Heart right ventricle (tissue), 16 donors: ENCODE measurements around the gene TAF1B. TPM values are rescaled to one million over a fixed set of nuclear protein-coding genes. Genes with fewer than 3 reads are reported as not detected.

Experiments
- ATAC-seq, 8 donors: fragments of 200-7000 bp; cut with Tn5 transposase; one replicate each; pipeline ENCODE4 v1.9.1; 2020; ENCODE audit warnings: mild to moderate bottlenecking in 8 of 8, moderate library complexity in 8 of 8, moderate number of reproducible peaks in 1 of 8
- DNase-seq, 2 donors: peaks; one replicate each; pipeline ENCODE4 v3.0.0-alpha.2; 2020
- H3K27ac ChIP-seq, 10 donors: fragments of 200-600 bp; sonication (generic) in 2 of 10; one replicate each; pipeline versions ENCODE4 v1.5.0 to v1.8.0; 2020 to 2022; ENCODE audit warnings: mild to moderate bottlenecking in 3 of 10
- H3K27me3 ChIP-seq, 7 donors: fragments of 200-600 bp; one replicate each; pipeline ENCODE4 v1.8.0; 2021 to 2022; ENCODE audit warnings: mild to moderate bottlenecking in 2 of 7
- H3K36me3 ChIP-seq, 9 donors: fragments of 200-600 bp; sonication (generic) in 1 of 9; one replicate each; pipeline versions ENCODE4 v1.5.0 to v1.8.0; 2020 to 2022; ENCODE audit warnings: mild to moderate bottlenecking in 2 of 9
- H3K4me1 ChIP-seq, 9 donors: fragments of 200-600 bp; sonication (generic) in 1 of 9; one replicate each; pipeline versions ENCODE4 v1.5.0 to v1.8.0; 2020 to 2022; ENCODE audit warnings: mild to moderate bottlenecking in 4 of 9
- H3K4me3 ChIP-seq, 10 donors: fragments of 200-600 bp; sonication (generic) in 2 of 10; one replicate each; pipeline versions ENCODE4 v1.5.0 to v1.8.0; 2020 to 2022; ENCODE audit warnings: mild to moderate bottlenecking in 7 of 10, moderate library complexity in 2 of 10
- H3K9me3 ChIP-seq, 11 donors: fragments of 200-600 bp in 10 of 11; sonication (generic) in 2 of 11; one replicate each; pipeline versions ENCODE4 v1.5.0 to v1.8.0; 2013 to 2022; ENCODE audit warnings: mild to moderate bottlenecking in 2 of 11, control low read depth in 1 of 11, moderate library complexity in 1 of 11
- CTCF ChIP-seq, 9 donors: fragments of 200-600 bp; sonication (generic) in 2 of 9; IDR thresholded peaks; one replicate each; pipeline versions ENCODE4 v1.5.0 to v1.8.0; 2021 to 2022; ENCODE audit warnings: antibody characterized with exemption in 9 of 9, mild to moderate bottlenecking in 5 of 9, moderate library complexity in 1 of 9
- WGBS, 2 donors: extraction: QIAGEN DNeasy Blood & Tissue Kit; methylation state at CpG; one replicate each; pipeline ENCODE4 v1.1.7; 2013; ENCODE audit warnings: inconsistent platforms in 1 of 2; 5-methylcytosine and 5-hydroxymethylcytosine counted together
- intact Hi-C, 10 donors: fragments of 100-400 bp; cut with DNase I; formaldehyde crosslinking; loops; one replicate each; pipeline versions ENCODE4 v1.11.1 to v1.14.2; 2022
- polyA plus RNA-seq, 2 donors: library from polyadenylated mRNA; stranded (reverse); fragments of 200-250 nt; gene quantifications; one replicate each; pipeline ENCODE4 v1.2.3, GENCODE V29; 2013
- total RNA-seq, 10 donors: library from RNA; stranded (reverse); fragmentation: NEBNext Ultra II Directional in 3 of 10; extraction: Animal tissue kit (Norgen Biotek cat#: 25700) in 3 of 10; gene quantifications; one replicate each; pipeline versions ENCODE4 v1.2.1 to v1.2.4, GENCODE V29; 2021 to 2023
- donor health status: Arrhythmogenic right ventricular cardiomyopathy.
- donor health status: ischemic (EF 13 %, LVEDD 7.1; RV severe dilation, severe dysfunction).
- donor health status: healthy with polysubstance abuse.
- donor health status: DM: no; HTN: yes; CAD: no.
- donor health status: DM: no; HTN: no; CAD: no.
- donor health status: ischemic (EF 25% LVEDD 6.9; RV normal size, moderate dysfunction).
- donor health status: ischemic (EF 25% LVEDD 5.7; RV mildly dilated, moderate dysfunction).
- donor health status: healthy.
- donor health status: DM: yes; HTN: yes; CAD: no.
- donor health status: Ischemic cardiomyopathy.
- donor health status: ischemic (EF 35%, LVEDD 5.7; RV mildly dilated, moderate dysfunction).
- donor health status: nonischemic (EF 11% LVEDD 7.7; RV severe dilation, severe dysfunction).
- donor health status: DM: yes; HTN: yes; CAD: no.
- donor health status: PGD.
- donor health status: ischemic (EF 29% LVEDD 5.4; RV normal size, mild dysfunction).
- donor health status: nonischemic (EF 23%, LVEDD 6.1; RV moderate dilation, normal function).

Gene TAF1B
- total and polyA plus RNA-seq, 12 donors = 1.8 to 7.9 (median 4.5) TPM

GRCh38 chr2:9958057-9958456 is 114.8 kb downstream of the TAF1B start:
- Histone ChIP-seq H3K9me3 (no peaks in the 10 kb centered on the region), H3K4me1 (peaks cover 0 to 5% (median 0%) of the 10 kb centered on the region in 9 donors), H3K4me3 (no peak overlapping the region), H3K36me3 (peaks cover 0 to 5% (median 0%) of the 10 kb centered on the region in 9 donors), H3K27me3 (peaks cover 0 to 19% (median 0%) of the 10 kb centered on the region in 7 donors), H3K27ac (no peak overlapping the region)
- ATAC-seq (no peak), DNase-seq (no peak)
- no peak for TF ChIP-seq CTCF (IDR thresholded peaks at IDR 0.05)
- WGBS, 2 donors = 94 to 96% methylated on average over 8 of the region's 8 CpGs
- intact Hi-C loops = loop anchor here in 3 of 10 donors (10.0 kb wide), 3 partner anchors 113 to 143 kb away; partner anchors contain the start of gene TAF1B (in 1 of the 3)

GRCh38 chr2:9959262-9959661 is 116.0 kb downstream of the TAF1B start:
- Histone ChIP-seq H3K4me3 (no peak overlapping the region), H3K4me1 (peaks cover 0 to 5% (median 0%) of the 10 kb centered on the region in 9 donors), H3K36me3 (peaks cover 0 to 5% (median 0%) of the 10 kb centered on the region in 9 donors), H3K27ac (no peak overlapping the region), H3K27me3 (peaks cover 0 to 8% (median 0%) of the 10 kb centered on the region in 7 donors), H3K9me3 (no peaks in the 10 kb centered on the region)
- ATAC-seq (no peak), DNase-seq (no peak)
- intact Hi-C loops = loop anchor here in 3 of 10 donors (10.0 kb wide), 3 partner anchors 114 to 144 kb away; partner anchors contain the start of gene TAF1B (in 1 of the 3)
- TF ChIP-seq CTCF (IDR thresholded peaks at IDR 0.05) = no peak
- WGBS, 2 donors = 96% methylated on average over 3 of the region's 3 CpGs

GRCh38 chr2:9961013-9961412 is 117.7 kb downstream of the TAF1B start:
- Histone ChIP-seq H3K9me3 (no peaks in the 10 kb centered on the region), H3K4me3 (no peak overlapping the region), H3K27me3 (no peaks in the 10 kb centered on the region), H3K36me3 (peaks cover 0 to 15% (median 0%) of the 10 kb centered on the region in 9 donors), H3K27ac (no peak overlapping the region), H3K4me1 (no peaks in the 10 kb centered on the region)
- DNase-seq = no peak
- 77% methylated on average over 10 of the region's 10 CpGs for WGBS, 2 donors
- intact Hi-C loops = no loop called here
- no peak for ATAC-seq
- TF ChIP-seq CTCF (IDR thresholded peaks at IDR 0.05) = no peak

- ATAC-seq = no peak
- H3K36me3 ChIP-seq = peaks cover 0 to 15% (median 0%) of the 10 kb centered on the region in 9 donors
- no peak for TF ChIP-seq CTCF (IDR thresholded peaks at IDR 0.05)
- H3K4me3 ChIP-seq = no peak overlapping the region
- no peaks in the 10 kb centered on the region for H3K4me1 ChIP-seq
- DNase-seq = no peak
- no peaks in the 10 kb centered on the region for H3K27me3 ChIP-seq
- intact Hi-C loops = no loop called here
- WGBS, 2 donors = 89 to 92% methylated on average over 7 of the region's 7 CpGs
- no peaks in the 10 kb centered on the region for H3K9me3 ChIP-seq
- H3K27ac ChIP-seq = no peak overlapping the region
Measured at GRCh38 chr2:9964334-9964980, 121.2 kb downstream of the TAF1B start.
